Measurements from ENCODE around the gene SPRTN.
"Not testable (repeated sequence)": the region's sequence is repeated elsewhere in the genome, so short reads cannot be mapped to it uniquely, and the experiment has no call there.

SPRTN gene

GRCh38 chr1:231337043-231337471 lies 1.0 kb upstream of the SPRTN start:
- no peak for DNase-seq

GRCh38 chr1:231337472-231338269 lies 422 bp upstream of the SPRTN start, which contains the start of gene EXOC8:
Gene EXOC8 (minus strand): TSS chr1:231337852. CDS start chr1:231337745, 107 bp downstream.
- peak; percentile 85 for DNase-seq

GRCh38 chr1:231340328-231341013 lies 2.4 kb downstream of the SPRTN start:
- DNase-seq, result no peak

- no peak for DNase-seq
Measured at GRCh38 chr1:231347961-231348360, 9.9 kb downstream of the SPRTN start.

- no peak for DNase-seq
Measured at GRCh38 chr1:231348442-231348841, 10.3 kb downstream of the SPRTN start.

- DNase-seq, result not testable (repeated sequence)
Measured at GRCh38 chr1:231348856-231349255, 10.8 kb downstream of the SPRTN start.

GRCh38 chr1:231351816-231352215 lies 13.7 kb downstream of the SPRTN start:
- DNase-seq, result no peak

GRCh38 chr1:231353086-231353485 lies 15.0 kb downstream of the SPRTN start:
- no peak for DNase-seq

GRCh38 chr1:231354330-231355020 lies 16.4 kb downstream of the SPRTN start:
- no peak for DNase-seq

- no peak for DNase-seq
Measured at GRCh38 chr1:231355171-231355570, 17.1 kb downstream of the SPRTN start.

GRCh38 chr1:231357187-231357772 lies 19.2 kb downstream of the SPRTN start:
- DNase-seq, result no peak

- peak; percentile 40 for DNase-seq
Measured at GRCh38 chr1:231357831-231358354, 19.8 kb downstream of the SPRTN start.

GRCh38 chr1:231359113-231359512 lies 21.0 kb downstream of the SPRTN start:
- DNase-seq, result peak; percentile 85

GRCh38 chr1:231362325-231362724 lies 24.2 kb downstream of the SPRTN start:
- DNase-seq, result no peak

- no peak for DNase-seq
Measured at GRCh38 chr1:231363624-231364023, 25.5 kb downstream of the SPRTN start.

GRCh38 chr1:231364192-231364591 lies 26.1 kb downstream of the SPRTN start:
- DNase-seq, result no peak

- no peak for DNase-seq
Measured at GRCh38 chr1:231369282-231369681, 31.2 kb downstream of the SPRTN start.

- no peak for DNase-seq
Measured at GRCh38 chr1:231372501-231372900, 34.4 kb downstream of the SPRTN start.

- DNase-seq, result no peak
Measured at GRCh38 chr1:231374394-231374793, 36.3 kb downstream of the SPRTN start.

GRCh38 chr1:231376101-231376500 lies 38.0 kb downstream of the SPRTN start:
- no peak for DNase-seq

GRCh38 chr1:231376875-231377549 lies 38.9 kb downstream of the SPRTN start:
- no peak for DNase-seq

GRCh38 chr1:231381729-231382128 lies 43.6 kb downstream of the SPRTN start:
- no peak for DNase-seq
